Ureter (tissue), 1 donor: ENCODE data around the gene MIEN1. TPM values are rescaled to one million over a fixed set of nuclear protein-coding genes. Genes with fewer than 3 reads are reported as not detected.
"Not testable (repeated sequence)": the region's sequence is repeated elsewhere in the genome, so short reads cannot be mapped to it uniquely, and the experiment has no call there.

Experiments
- DNase-seq: peaks from one replicate; pipeline ENCODE4 v3.0.0-alpha.2; 2020; ENCODE audit warnings: low spot score
- total RNA-seq: library from RNA; stranded (reverse); gene quantifications from one replicate; pipeline ENCODE4 v1.2.4, GENCODE V29; 2023
- donor health status: DM: yes; HTN: yes; CAD: no.

Gene MIEN1
- total RNA-seq, 1 donor from 2014 or later, result 49.2 TPM

GRCh38 chr17:39716073-39716818, 14.1 kb downstream of the MIEN1 start:
- no peak for DNase-seq

- DNase-seq, result no peak
Measured at GRCh38 chr17:39715375-39716072, 14.8 kb downstream of the MIEN1 start.

DNA sequence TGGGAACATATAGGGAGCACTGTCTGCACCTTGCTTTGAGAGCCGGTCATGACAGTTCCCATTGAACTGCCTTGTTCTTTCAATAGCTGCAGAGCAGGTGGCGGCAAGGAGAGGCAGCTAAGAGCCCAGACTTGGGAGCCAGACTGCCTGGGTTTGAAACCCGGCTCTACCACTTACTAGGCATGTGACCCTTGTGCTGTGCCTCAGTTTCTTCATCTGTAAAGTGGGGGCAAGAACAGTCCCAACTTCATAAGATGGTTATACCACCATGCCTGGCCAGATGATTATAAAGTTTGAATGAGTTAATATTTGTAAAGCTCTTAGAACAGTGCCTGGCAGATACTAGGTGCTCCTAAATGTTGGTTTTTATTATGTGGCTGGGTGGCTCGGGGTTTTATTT, 16.1 kb downstream of the MIEN1 start:
- DNase-seq, result no peak

DNA sequence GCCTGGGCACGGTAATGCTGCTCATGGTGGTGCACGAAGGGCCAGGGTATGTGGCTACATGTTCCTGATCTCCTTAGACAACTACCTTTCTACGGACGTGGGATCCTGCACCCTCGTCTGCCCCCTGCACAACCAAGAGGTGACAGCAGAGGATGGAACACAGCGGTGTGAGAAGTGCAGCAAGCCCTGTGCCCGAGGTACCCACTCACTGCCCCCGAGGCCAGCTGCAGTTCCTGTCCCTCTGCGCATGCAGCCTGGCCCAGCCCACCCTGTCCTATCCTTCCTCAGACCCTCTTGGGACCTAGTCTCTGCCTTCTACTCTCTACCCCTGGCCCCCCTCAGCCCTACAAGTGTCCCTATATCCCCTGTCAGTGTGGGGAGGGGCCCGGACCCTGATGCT, 18.5 kb downstream of the MIEN1 start:
- DNase-seq, result no peak

GRCh38 chr17:39711071-39711470, 19.3 kb downstream of the MIEN1 start:
- not testable (repeated sequence) for DNase-seq

GRCh38 chr17:39709998-39710964, 20.1 kb downstream of the MIEN1 start:
- no peak for DNase-seq

DNA sequence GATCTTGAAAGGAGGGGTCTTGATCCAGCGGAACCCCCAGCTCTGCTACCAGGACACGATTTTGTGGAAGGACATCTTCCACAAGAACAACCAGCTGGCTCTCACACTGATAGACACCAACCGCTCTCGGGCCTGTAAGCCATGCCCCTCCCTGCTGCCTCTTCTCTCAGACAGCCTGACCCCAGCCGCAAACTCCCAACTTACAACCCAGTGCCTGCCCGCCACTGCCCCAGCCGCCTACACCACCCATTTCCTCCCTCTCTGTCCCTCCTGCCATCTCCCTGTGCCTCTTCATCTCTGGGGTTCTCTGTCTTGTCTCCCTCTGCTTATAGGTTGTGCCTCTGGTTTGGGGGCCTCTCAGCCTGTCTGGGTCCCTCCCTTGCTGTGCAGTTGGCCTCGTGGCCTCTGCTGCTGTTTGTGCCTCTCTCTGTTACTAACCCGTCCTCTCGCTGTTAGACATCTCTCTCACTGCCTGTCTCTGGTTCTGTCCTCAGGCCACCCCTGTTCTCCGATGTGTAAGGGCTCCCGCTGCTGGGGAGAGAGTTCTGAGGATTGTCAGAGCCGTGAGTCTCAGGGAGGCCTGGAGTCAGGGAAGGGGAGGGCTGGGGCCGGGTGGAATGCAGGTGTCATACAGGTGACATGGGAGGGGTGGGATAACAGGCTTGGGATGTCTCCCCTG, 20.9 kb downstream of the MIEN1 start:
- no peak for DNase-seq

DNA sequence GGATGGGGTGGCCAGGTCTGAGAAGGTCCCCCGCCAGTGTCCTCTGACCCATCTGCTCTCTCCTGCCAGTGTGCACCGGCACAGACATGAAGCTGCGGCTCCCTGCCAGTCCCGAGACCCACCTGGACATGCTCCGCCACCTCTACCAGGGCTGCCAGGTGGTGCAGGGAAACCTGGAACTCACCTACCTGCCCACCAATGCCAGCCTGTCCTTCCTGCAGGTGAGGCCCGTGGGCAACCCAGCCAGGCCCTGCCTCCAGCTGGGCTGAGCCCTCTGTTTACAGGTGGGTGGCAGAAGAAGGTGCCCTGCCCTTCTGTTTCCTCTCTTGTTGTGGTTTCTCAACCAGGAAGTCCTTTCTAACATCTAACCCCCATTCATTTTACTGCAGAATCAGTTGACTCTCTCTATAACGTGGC, 23.4 kb downstream of the MIEN1 start:
- DNase-seq, result no peak

- DNase-seq, result no peak
Measured at GRCh38 chr17:39706383-39706782, 23.9 kb downstream of the MIEN1 start.

DNA sequence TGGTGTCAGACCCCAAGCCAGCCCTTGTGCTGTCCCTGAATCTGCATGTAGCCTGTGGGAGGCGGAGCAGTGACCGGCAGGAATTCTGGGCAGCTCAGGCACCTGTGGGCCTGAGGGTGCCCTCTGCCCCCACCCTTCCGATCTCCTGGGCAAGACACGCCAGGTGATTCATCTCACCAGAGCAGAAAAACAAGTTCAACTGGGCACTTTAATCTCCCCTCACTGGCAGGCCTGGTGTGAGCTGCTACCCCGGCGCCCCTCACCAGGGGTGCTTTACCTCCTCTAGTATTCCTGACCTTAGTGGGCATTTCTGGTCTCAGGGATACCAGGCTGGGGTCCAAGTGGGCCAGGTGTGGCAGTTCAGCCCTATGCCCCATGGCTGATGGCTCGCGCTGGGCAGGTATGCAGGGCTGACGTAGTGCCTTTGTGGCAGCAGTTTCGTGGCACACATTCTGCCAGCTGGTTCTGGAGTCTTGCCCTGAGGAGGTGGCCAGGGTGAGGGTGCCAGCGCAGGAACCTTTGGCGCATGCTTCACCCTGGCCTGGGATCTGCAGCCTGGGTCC, 24.5 kb downstream of the MIEN1 start:
- peak; percentile 79 for DNase-seq

DNA sequence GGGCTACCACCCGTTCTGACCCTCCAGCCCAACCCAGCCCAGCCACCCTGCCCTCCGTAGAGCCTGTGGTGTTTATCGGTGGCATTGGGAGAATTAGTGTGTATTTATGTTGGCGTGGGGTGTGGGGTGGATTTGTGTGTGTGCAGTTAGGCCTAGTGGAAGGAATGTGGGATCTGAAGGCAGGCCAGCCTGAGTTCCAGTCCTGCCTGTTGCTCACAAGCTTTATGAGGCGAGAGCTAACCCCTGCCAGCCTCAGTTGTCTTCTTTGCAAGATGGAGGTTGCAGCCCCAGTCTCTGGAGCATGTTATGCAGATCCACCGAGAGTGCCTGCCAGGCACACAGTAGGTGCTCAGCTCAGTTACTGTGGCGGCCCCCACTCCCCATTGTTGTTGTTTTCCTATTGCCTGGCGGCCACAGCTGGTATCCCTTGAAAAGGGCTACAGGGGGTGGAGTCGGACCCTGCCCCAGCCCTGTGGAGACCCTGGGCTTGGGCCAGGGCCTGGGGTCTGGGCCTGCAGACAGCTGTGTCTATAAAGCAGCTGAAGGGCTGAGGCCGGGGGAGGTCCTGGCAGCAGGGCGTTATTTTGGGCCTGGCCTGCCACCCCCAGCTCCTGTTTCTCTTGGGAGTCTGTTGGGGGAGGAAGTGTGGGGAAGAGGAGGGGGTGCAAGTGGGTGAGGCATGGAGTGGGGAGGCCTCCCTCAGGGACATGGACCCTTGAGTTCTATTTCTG, 25.3 kb downstream of the MIEN1 start:
- DNase-seq, result no peak

DNA sequence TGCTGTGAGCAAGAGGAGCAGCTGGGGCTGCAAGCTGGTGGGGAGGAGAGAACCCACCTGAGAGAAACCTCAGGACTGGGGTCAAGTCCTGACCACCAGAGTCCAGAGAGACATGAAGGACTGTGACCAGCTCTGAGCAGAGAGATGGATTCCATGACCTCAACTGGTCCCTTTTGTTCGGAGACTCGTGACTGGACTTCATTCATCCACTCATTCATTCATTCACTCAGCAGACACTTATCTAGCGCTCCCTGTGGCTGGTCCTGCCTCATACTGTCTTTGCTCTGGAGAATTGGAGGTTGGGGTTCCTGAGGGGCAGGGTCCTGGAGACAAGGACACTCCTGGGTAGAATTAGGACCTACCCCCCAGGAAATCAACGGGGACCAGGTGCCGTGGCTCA, 26.4 kb downstream of the MIEN1 start:
- no peak for DNase-seq

DNA sequence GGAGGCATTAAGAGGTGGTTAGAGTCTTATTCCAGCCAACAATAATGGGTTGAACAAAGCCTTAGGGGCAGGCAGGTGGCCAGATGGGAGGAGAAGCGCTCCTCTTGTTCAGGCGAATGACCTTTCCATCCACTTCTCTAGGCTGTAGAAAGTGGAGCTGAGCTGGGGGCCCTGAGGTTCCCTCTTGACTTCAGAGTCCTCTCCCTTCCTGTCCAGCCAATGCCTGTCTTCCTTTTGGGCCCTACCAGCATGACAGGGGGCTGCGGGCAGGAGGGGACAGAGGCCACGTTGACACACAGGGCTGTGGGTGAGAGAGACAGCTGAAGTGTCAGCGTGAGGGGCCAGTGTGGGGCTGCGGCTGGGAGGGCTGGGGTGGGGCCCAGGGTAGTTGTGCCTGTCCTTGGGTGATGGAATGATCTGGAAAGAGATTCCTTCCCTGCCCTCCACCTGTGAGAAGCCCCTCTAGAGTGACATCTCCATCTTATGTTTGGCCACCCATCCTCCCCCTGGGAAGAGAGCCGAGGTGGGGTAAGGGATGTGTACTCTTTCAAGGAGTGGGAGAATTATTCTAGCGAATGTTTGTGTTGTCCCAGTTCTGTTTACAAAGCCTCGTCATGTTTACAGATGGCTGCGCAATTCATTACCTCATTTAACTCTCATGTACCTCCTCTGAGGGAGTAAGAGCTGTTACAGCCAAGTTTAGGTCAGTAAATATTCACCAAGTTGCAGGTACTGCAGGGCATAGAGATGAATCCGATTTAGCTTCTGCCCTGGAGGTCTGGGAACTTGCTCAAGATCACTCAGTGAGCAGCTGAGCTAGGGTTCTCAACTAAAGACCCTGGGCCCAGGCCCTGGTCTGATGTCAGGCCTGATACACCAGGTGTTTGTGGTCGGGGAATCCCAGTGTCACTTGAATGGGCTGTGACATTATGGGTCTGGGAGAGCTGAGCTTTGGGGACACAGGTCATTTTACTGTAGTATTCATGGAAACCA, 27.1 kb downstream of the MIEN1 start:
- no peak for DNase-seq

- no peak for DNase-seq
Measured at GRCh38 chr17:39701784-39702422, 28.4 kb downstream of the MIEN1 start.

GRCh38 chr17:39701012-39701783, 29.1 kb downstream of the MIEN1 start:
- DNase-seq, result no peak

- no peak for DNase-seq
Measured at GRCh38 chr17:39700148-39700987, 30.0 kb downstream of the MIEN1 start.

GRCh38 chr17:39699818-39700147, 30.5 kb downstream of the MIEN1 start, which contains the start of gene ERBB2:
Gene ERBB2 (plus strand): TSS chr17:39700064. CDS start chr17:39700239, 175 bp downstream.
- peak; percentile 89 for DNase-seq
